Endodermal cell (in vitro differentiated cells): ENCODE measurements around the gene BICD1. TPM values are rescaled to one million over a fixed set of nuclear protein-coding genes. Genes with fewer than 3 reads are reported as not detected.

ENCODE experiments used
- DNase-seq: peaks from one replicate; pipeline ENCODE4 v3.0.0-alpha.2; 2017
- H3K27ac ChIP-seq: 2 replicates; pipeline ENCODE4 v1.5.1; 2013; ENCODE audit warnings: mild to moderate bottlenecking, low read depth, low read length, moderate library complexity
- H3K27me3 ChIP-seq: 2 replicates; pipeline ENCODE4 v1.6.1; 2013; ENCODE audit warnings: mild to moderate bottlenecking, low read length, moderate library complexity; ENCODE audit not compliant: insufficient read depth, control insufficient read depth, poor library complexity, severe bottlenecking
- H3K36me3 ChIP-seq: 2 replicates; pipeline ENCODE4 v1.7.0; 2013; ENCODE audit warnings: mild to moderate bottlenecking, low read length, moderate library complexity; ENCODE audit not compliant: control insufficient read depth, insufficient read depth
- H3K4me1 ChIP-seq: one replicate; pipeline ENCODE4 v1.7.0; 2013; ENCODE audit warnings: low read length; ENCODE audit not compliant: control insufficient read depth, insufficient read depth
- H3K4me3 ChIP-seq: 2 replicates; pipeline ENCODE4 v1.5.1; 2013; ENCODE audit warnings: mild to moderate bottlenecking, low read length, moderate library complexity
- H3K9ac ChIP-seq: 2 replicates; pipeline ENCODE4 v1.6.1; 2013; ENCODE audit warnings: mild to moderate bottlenecking, low read length, moderate library complexity; ENCODE audit not compliant: poor library complexity, severe bottlenecking; ENCODE audit errors: extremely low read depth
- H3K9me3 ChIP-seq: 2 replicates; pipeline ENCODE4 v1.6.1; 2013; ENCODE audit warnings: mild to moderate bottlenecking, low read length, moderate library complexity; ENCODE audit not compliant: control insufficient read depth
- H3K27ac Mint-ChIP-seq: 2 replicates; pipeline ENCODE4 v1.8.0; 2020; ENCODE audit warnings: mixed read lengths
- H3K27me3 Mint-ChIP-seq: 2 replicates; pipeline ENCODE4 v1.8.0; 2021; ENCODE audit warnings: mild to moderate bottlenecking, mixed read lengths; ENCODE audit not compliant: insufficient read depth
- H3K36me3 Mint-ChIP-seq: 2 replicates; pipeline ENCODE4 v1.8.0; 2020; ENCODE audit warnings: low read depth, mixed read lengths
- H3K4me1 Mint-ChIP-seq: 2 replicates; pipeline ENCODE4 v1.8.0; 2020; ENCODE audit warnings: mixed read lengths
- H3K4me3 Mint-ChIP-seq: 2 replicates; pipeline ENCODE4 v1.8.0; 2020; ENCODE audit warnings: mild to moderate bottlenecking, moderate library complexity, mixed read lengths
- H3K9me3 Mint-ChIP-seq: 2 replicates; pipeline ENCODE4 v1.8.0; 2020; ENCODE audit warnings: mild to moderate bottlenecking, mixed read lengths
- WGBS, 2 experiments: methylation state at CpG; one replicate each; pipeline versions ENCODE4 v1.1.5 to v1.1.7; 2013; ENCODE audit warnings: missing lambda C conversion rate in 2 of 2, mixed read lengths in 1 of 2; ENCODE audit not compliant: insufficient coverage in 1 of 2, insufficient read length in 1 of 2; 5-methylcytosine and 5-hydroxymethylcytosine counted together
- total RNA-seq, 2 donors: library from RNA; stranded (reverse); fragmentation: NEBNext Ultra II Directional in 1 of 2; extraction: Animal tissue kit (Norgen Biotek cat#: 25700) in 1 of 2; gene quantifications; 2 replicates in 1 of 2; 3 replicates in 1 of 2; pipeline ENCODE4 v1.2.1, GENCODE V29; 2021
- TF ChIP-seq, protein P1 (sequence below): fragments of 200-600 bp; sonication (generic); conservative IDR thresholded peaks from 2 replicates; pipeline ENCODE4 v1.5.0; 2021; ENCODE audit warnings: antibody characterized with exemption, mild to moderate bottlenecking

Gene BICD1
- total RNA-seq, 2 donors from 2014 or later, result 56.0 to 101 TPM

DNA sequence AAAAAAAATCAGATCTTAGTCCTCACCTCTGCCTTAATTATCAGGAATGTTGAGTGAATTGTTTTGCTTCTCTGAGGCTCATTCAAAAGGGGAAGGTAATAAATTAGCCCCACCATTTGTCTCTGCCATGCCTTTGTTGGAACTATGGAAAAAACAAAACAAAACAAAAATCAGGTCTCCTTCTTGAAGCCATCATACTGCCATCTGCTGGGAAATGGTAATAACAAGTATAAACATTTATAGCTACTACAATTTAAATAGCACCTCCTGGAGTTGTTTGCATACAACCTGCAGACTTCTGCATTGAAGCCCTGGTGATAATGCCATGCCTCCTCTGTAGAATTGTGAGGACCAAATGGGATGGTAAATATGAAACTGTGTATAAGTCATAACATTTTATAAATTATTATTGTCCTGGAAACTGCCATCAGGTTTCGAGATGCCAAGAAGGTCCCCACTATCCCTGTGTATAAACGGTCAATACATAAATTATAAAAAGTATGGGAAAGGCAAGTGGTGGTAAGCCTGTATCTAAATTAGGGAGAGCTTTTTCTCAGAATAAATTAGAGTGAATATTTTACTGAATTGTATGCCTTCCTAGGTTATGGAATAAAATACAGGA is 205.5 kb downstream of the BICD1 start:
- peaks cover 43% of the 10 kb centered on the region for H3K4me1 Mint-ChIP-seq
- no peak overlapping the region for H3K4me3 ChIP-seq
- H3K4me3 Mint-ChIP-seq, result no peak overlapping the region
- H3K27ac ChIP-seq, result no peak overlapping the region
- TF ChIP-seq, protein P1, sequence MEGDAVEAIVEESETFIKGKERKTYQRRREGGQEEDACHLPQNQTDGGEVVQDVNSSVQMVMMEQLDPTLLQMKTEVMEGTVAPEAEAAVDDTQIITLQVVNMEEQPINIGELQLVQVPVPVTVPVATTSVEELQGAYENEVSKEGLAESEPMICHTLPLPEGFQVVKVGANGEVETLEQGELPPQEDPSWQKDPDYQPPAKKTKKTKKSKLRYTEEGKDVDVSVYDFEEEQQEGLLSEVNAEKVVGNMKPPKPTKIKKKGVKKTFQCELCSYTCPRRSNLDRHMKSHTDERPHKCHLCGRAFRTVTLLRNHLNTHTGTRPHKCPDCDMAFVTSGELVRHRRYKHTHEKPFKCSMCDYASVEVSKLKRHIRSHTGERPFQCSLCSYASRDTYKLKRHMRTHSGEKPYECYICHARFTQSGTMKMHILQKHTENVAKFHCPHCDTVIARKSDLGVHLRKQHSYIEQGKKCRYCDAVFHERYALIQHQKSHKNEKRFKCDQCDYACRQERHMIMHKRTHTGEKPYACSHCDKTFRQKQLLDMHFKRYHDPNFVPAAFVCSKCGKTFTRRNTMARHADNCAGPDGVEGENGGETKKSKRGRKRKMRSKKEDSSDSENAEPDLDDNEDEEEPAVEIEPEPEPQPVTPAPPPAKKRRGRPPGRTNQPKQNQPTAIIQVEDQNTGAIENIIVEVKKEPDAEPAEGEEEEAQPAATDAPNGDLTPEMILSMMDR, result peak; percentile 89
- H3K9me3 Mint-ChIP-seq, result peaks cover 6% of the 10 kb centered on the region
- H3K27me3 Mint-ChIP-seq, result no peaks in the 10 kb centered on the region
- peak overlapping the region; percentile 77 for H3K27ac Mint-ChIP-seq
- H3K36me3 Mint-ChIP-seq, result peaks cover 11% of the 10 kb centered on the region
- 93 to 94% methylated on average over 2 of the region's 2 CpGs for WGBS, 2 experiments
- DNase-seq, result no peak
- H3K9me3 ChIP-seq, result no peaks in the 10 kb centered on the region
- H3K36me3 ChIP-seq, result no peaks in the 10 kb centered on the region
- H3K27me3 ChIP-seq, result no peaks in the 10 kb centered on the region
- H3K4me1 ChIP-seq, result peaks cover 14% of the 10 kb centered on the region
- H3K9ac ChIP-seq, result no peak overlapping the region

DNA sequence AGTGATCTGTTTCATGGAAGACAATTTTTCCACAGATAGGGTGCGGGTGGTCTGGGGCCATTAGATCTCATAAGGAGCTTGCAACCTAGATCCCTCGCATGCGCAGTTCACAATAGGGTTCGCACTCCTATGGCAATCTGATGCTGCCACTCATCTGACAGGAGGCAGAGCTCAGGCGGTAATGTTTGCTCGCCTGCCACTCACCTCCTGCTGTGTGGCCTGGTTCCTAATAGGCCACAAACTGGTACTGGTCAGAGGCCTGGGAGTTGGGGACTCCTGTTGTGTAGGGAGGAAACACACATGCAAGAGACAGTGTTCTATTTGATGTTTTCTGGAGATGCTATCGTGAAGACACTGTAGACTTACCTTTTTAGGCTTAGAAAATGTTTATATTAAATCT is 215.7 kb downstream of the BICD1 start:
- Mint-ChIP-seq H3K4me3 (no peak overlapping the region), H3K9me3 (peaks cover 5% of the 10 kb centered on the region), H3K27ac (no peak overlapping the region), H3K36me3 (peaks cover 11% of the 10 kb centered on the region), H3K4me1 (peaks cover 7% of the 10 kb centered on the region), H3K27me3 (no peaks in the 10 kb centered on the region)
- no peaks in the 10 kb centered on the region for H3K4me1 ChIP-seq
- WGBS, 2 experiments, result 70 to 86% methylated on average over 3 to 7 of the region's 7 CpGs
- H3K4me3 ChIP-seq, result no peak overlapping the region
- H3K9me3 ChIP-seq, result no peaks in the 10 kb centered on the region
- no peak overlapping the region for H3K9ac ChIP-seq
- no peaks in the 10 kb centered on the region for H3K27me3 ChIP-seq
- peaks cover under 1% of the 10 kb centered on the region for H3K36me3 ChIP-seq
- H3K27ac ChIP-seq, result no peak overlapping the region
- TF ChIP-seq, protein P1, result no peak
- peak; percentile 73 for DNase-seq

DNA sequence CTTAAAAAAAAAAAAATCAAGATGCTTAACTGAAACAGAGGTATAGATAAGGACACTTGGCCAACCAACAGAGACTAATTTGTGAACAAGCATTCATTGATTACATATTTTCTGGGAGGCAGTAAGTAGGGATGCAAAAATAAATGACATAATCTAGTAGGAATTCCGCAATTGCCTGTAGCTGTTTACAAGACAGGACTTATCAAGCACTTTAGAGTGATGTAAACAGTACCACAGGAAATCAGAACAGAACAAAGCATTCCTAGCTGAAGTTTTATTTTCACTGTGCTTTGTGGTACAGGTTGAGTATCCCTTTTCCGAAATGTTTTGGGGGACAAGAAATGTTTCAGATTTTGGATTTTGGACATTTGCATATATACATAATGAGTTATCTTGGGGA is 224.5 kb downstream of the BICD1 start:
- H3K4me3 Mint-ChIP-seq, result no peak overlapping the region
- H3K4me1 Mint-ChIP-seq, result peaks cover 23% of the 10 kb centered on the region
- 90 to 95% methylated on average over 2 of the region's 2 CpGs for WGBS, 2 experiments
- H3K36me3 ChIP-seq, result peaks cover 14% of the 10 kb centered on the region
- no peaks in the 10 kb centered on the region for H3K27me3 Mint-ChIP-seq
- H3K4me1 ChIP-seq, result no peaks in the 10 kb centered on the region
- H3K27ac Mint-ChIP-seq, result peak overlapping the region; percentile 52
- no peak overlapping the region for H3K27ac ChIP-seq
- TF ChIP-seq, protein P1, result no peak
- peaks cover 45% of the 10 kb centered on the region for H3K36me3 Mint-ChIP-seq
- H3K9me3 ChIP-seq, result no peaks in the 10 kb centered on the region
- H3K4me3 ChIP-seq, result peak overlapping the region; percentile 24
- H3K27me3 ChIP-seq, result no peaks in the 10 kb centered on the region
- H3K9me3 Mint-ChIP-seq, result no peaks in the 10 kb centered on the region
- DNase-seq, result no peak
- no peak overlapping the region for H3K9ac ChIP-seq
